ENCODE results near the gene PSPH.
"Not testable (repeated sequence)": the region's sequence is repeated elsewhere in the genome, so short reads cannot be mapped to it uniquely, and the experiment has no call there.

DNA sequence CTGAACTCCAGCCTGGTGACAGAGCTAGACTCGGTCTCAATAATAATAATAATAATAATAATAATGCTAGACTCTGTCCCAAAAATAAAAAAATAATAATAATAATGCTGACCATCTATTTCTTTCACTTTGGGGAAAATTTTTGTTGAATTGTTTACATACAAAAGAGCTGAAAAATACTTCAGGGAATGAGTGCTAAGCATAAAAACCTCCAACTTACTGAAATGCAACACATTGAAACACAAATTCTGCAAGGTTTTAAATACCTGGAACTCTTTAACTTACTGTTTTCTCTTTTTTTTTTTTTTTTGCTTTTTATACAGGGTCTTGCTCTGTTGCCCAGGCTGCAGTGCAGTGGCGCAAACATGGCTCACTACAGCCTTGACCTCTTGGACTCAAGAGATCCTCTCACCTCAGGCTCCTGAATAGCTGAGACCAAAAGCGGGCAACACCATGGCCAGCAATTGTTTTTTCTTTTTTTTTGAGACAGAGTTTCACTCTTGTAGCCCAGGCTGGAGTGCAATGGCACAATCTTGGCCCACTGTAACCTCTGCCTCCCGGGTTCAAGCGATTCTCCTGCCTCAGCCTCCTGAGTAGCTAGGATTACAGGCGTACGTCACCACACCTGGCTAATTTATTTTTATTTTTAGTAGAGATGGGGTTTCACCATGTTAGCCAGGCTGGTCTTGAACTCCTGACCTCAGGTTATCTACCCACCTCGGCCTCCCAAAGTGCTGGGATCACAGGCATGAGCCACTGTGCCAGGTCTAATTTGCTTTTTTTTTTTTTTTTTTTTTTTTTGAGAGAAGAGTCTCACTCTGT is 47.2 kb upstream of the PSPH start:
- not testable (repeated sequence) for TF ChIP-seq EZH2 (IDR thresholded peaks at IDR 0.05)
- TF ChIP-seq POLR2AphosphoS5 (IDR thresholded peaks at IDR 0.05; ENCODE audit: borderline replicate concordance, low read depth, low read length) = 0 out of 2 replicates have a peak, but pooled peaks have one; percentile 9

All from SK-N-MC (cell line).